ENCODE data around the gene P2RY1. TPM values are rescaled to one million over a fixed set of nuclear protein-coding genes. Genes with fewer than 3 reads are reported as not detected.

Gene P2RY1, protein sequence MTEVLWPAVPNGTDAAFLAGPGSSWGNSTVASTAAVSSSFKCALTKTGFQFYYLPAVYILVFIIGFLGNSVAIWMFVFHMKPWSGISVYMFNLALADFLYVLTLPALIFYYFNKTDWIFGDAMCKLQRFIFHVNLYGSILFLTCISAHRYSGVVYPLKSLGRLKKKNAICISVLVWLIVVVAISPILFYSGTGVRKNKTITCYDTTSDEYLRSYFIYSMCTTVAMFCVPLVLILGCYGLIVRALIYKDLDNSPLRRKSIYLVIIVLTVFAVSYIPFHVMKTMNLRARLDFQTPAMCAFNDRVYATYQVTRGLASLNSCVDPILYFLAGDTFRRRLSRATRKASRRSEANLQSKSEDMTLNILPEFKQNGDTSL
- 1 to 10 TPM; 3.0 to 5.0 TPM for total RNA-seq

DNA sequence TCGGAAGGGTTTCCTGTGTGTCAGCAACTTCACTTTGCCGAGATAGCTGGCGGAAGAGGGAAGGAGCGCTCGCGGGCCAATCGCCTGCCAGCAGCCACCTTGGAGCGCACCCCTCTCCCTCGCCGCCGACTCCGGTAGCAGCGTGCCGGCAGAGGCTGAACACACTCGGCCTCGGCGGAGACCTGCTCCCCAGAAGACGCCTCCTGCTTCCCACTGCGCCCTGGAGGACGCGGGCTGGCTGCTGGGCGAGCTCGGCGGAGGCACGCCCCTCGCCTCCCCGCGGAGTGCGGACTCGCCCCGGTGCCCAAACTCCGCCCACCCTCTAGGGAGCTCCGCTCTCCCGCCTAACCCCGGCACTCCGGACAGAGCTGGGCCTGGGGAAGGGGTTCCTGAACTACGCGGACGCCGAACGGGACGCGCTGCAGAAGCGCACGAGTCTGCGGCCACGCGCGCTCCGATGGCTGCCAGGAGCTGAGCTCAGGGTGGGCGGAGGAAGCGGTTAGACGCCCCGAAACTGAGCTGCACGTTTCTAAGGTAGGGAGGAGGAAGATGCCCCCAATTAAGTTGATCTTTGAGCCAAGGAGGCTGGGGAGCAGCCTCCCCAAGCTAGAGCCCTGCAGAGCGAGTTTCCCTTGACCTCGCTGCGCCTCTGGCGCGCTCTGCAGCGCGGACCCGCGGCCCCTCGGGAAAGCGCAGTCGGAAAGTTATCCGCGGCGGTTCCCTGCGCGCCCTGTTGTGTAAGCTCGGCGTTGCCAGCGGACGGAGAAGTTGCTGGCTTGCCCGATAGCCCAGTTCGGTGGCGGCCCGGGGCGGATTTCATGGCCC lies at the start of gene P2RY1:
Gene P2RY1 (plus strand): TSS at position 356 of the 825 bp plus-strand sequence. CDS start 652 bp downstream, outside the sequence.
- peak within 1 kb of the TSS; percentile 87 for H3K4me3 ChIP-seq
- TF ChIP-seq, protein P1, sequence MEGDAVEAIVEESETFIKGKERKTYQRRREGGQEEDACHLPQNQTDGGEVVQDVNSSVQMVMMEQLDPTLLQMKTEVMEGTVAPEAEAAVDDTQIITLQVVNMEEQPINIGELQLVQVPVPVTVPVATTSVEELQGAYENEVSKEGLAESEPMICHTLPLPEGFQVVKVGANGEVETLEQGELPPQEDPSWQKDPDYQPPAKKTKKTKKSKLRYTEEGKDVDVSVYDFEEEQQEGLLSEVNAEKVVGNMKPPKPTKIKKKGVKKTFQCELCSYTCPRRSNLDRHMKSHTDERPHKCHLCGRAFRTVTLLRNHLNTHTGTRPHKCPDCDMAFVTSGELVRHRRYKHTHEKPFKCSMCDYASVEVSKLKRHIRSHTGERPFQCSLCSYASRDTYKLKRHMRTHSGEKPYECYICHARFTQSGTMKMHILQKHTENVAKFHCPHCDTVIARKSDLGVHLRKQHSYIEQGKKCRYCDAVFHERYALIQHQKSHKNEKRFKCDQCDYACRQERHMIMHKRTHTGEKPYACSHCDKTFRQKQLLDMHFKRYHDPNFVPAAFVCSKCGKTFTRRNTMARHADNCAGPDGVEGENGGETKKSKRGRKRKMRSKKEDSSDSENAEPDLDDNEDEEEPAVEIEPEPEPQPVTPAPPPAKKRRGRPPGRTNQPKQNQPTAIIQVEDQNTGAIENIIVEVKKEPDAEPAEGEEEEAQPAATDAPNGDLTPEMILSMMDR (IDR thresholded peaks at IDR 0.05) = no peak
- DNase-seq (ENCODE audit: low spot score) = no peak
- no peaks in the 10 kb centered on the region for H3K36me3 ChIP-seq
- H3K27me3 ChIP-seq (replicated peaks; ENCODE audit: insufficient read depth) = no peaks in the 10 kb centered on the region
- no peaks in the 10 kb centered on the region for H3K9me3 ChIP-seq
- no peak for ATAC-seq (ENCODE audit: insufficient number of reproducible peaks, low FRiP score, low read depth)
- peak within 1 kb of the TSS; percentile 2 to 45 for H3K27ac ChIP-seq
- H3K4me1 ChIP-seq (ENCODE audit: control insufficient read depth in 1 of 2, low read depth in 2 of 2) = peaks cover 0 to 17% of the 10 kb centered on the region in 2 donors

DNA sequence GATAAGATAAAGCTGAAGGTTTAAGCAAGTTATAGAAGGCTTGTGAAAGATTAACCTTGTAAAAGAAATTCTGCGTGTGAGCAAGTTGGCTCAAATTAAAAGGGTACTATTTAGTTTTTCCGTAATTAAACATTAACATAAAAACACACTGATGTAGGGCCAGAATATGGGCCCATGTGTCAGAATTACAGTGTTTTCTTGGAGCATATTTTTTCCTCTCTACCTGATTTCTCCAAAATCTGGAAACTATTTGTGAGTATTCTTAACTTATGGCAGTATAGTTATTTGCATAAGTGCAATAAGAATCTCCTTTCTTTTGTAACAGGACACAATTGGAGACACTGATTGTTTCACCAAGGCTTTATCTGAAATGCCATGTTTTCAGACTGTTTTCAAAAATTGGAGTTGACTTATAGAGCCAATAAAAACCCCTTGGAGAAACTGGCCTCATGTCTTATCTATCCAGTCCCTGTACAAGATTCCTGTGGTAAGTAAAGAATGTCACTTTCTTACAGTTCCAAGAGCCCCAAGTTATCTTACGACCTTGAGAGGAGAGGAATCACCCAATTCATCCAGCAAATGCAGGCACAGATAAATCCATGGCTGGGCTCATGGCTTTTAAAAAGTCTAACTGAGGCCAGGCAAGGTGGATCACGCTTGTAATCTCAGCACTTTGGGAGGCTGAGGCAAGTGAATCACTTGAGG lies 47.8 kb upstream of the P2RY1 start:
- DNase-seq (ENCODE audit: low spot score) = no peak
- Histone ChIP-seq H3K9me3 (no peaks in the 10 kb centered on the region), H3K36me3 (no peaks in the 10 kb centered on the region), H3K4me1 (ENCODE audit: control insufficient read depth in 1 of 2, low read depth in 2 of 2) (no peaks in the 10 kb centered on the region), H3K4me3 (no peak overlapping the region), H3K27ac (no peak overlapping the region), H3K27me3 (replicated peaks; ENCODE audit: insufficient read depth) (no peaks in the 10 kb centered on the region)
- ATAC-seq (ENCODE audit: insufficient number of reproducible peaks, low FRiP score, low read depth) = no peak
- TF ChIP-seq, protein P1 (IDR thresholded peaks at IDR 0.05) = no peak

DNA sequence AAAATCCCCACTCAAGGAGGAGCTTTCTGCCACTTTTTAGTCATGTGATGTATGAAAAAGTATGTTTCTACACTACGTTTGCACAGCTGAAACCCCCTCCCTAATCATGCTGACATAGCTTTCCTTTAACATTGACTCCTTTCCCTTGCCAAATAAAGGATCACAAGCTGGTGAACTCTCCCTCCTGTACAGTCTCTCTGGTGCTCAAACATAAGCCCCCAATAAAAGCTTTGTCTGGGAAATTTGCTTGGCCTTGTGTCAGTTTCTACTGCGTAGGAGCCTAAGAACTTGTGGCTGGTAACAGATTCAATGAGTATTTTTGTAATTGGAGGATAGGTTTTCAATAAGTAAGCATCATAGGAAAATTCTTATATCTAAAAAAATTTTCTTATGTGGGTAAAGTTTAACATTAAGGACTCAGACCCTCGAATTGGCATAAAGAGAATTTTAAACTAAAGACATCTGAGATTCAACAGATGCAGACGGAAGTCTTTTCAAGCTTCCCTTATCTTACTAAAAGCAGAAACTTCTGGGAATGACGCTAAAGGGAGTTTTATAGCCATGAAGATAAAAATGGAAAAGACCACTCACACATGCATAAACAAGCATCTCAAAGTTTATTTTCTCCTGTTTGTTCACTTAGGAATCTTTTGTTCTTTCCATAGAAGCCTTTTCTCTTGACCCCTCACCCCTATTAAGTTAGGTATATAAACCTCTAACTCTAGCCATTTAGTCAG lies 44.1 kb upstream of the P2RY1 start:
- Histone ChIP-seq H3K27me3 (replicated peaks; ENCODE audit: insufficient read depth) (no peaks in the 10 kb centered on the region), H3K27ac (no peak overlapping the region), H3K4me3 (no peak overlapping the region), H3K36me3 (no peaks in the 10 kb centered on the region), H3K9me3 (no peaks in the 10 kb centered on the region), H3K4me1 (ENCODE audit: control insufficient read depth in 1 of 2, low read depth in 2 of 2) (no peaks in the 10 kb centered on the region)
- no peak for DNase-seq (ENCODE audit: low spot score)
- ATAC-seq (ENCODE audit: insufficient number of reproducible peaks, low FRiP score, low read depth) = no peak
- TF ChIP-seq, protein P1 (IDR thresholded peaks at IDR 0.05) = no peak

DNA sequence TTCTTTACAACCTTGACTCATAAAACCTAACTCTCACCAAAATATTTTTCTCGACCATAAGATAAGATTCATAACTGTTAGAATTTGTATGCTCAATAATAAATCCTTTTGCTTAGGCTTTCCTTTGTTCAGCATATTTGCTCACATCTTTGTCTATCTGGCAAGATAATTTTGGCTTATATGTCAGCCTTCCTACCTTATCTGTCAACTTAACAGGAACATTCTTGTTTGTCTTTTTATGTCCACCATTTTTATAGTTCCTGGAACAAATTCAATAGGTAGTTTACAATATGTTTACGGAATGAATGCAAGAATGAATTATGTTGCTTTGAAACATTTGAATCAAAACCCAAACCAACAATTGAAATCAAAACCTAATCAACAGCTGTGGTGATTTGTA lies 41.0 kb upstream of the P2RY1 start:
- Histone ChIP-seq H3K36me3 (no peaks in the 10 kb centered on the region), H3K27ac (no peak overlapping the region), H3K27me3 (replicated peaks; ENCODE audit: insufficient read depth) (no peaks in the 10 kb centered on the region), H3K4me3 (no peak overlapping the region), H3K9me3 (no peaks in the 10 kb centered on the region), H3K4me1 (ENCODE audit: control insufficient read depth in 1 of 2, low read depth in 2 of 2) (no peaks in the 10 kb centered on the region)
- ATAC-seq (ENCODE audit: insufficient number of reproducible peaks, low FRiP score, low read depth) (no peak), DNase-seq (ENCODE audit: low spot score) (no peak)
- TF ChIP-seq, protein P1 (IDR thresholded peaks at IDR 0.05) = no peak
